Measurements from ENCODE around the gene TSPAN14.

Gene TSPAN14

DNA sequence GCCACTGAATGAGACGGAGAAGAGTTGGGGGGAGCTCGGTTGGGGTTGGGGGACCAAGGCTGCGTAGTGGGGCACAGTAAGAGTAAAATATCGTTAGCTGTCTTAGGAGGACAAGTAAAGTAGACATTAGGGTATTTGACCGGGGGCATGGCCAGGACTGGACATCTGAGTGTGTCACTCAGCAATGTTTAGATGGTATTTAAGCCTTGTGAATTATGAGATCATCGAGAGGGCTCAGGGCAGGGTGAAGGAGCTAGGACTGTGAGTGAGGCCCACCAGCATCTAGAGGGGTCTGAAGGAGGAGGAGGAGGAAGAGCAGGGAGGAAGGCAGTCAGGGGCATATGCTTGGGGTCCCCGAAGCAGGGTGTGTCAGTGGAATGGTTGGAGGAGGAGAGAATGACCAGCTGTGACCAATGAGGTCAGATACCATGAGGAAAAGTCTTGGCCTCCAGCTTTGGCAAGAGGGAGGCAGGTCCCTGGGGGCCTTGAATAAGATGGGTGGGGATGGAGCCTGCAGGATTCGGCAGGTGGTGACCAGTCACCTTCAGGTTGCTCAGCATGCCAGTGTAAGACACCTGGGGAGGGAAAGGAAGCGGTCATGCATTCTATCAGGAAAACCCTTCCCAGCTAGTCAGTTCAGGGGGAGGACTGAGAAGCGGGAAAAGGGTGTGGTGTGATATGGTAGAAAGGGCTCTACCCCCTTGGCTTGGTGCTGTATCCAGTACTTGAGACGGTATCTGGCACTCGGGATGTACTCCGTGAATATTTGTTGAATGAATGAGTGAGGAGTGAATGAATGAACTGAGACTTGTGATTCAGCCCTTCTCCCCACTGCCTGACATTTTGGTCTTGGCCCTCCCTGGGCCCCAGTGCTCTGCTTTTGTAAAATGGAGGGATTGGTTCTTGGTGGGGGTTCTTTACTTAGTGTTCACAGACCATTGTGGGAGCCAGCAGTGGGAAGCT, 48.8 kb downstream of the TSPAN14 start:
- DNase-seq (ENCODE audit: low read depth in 4 of 4, low spot score in 1 of 4), result no peak

DNA sequence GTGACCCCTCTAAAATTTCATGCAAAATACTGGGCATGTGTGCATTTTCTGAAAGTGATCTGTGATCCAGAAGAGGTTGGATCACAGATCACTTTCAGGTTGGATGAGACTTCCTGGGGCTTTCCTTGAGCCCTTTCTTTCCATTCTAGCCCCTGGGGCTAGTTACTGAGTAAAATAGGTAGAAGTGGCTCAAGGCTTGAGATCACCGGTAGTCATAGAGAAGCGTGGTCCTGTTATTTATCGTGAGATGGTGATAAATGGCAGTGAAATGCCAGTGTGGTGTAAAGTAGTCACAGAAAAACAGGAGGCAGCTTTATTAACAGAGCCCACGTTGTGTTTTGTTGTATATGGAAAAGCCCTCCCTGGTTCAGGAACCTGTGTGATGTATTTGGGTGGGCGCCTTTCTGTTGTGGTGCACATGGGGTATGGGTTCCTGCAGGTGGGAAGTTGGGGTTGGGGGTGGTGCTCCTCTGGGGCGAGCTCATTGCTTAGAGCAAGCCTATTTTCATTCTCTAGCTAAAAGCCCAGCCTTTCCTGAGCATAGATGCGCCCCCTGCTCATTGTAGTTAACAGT, 49.6 kb downstream of the TSPAN14 start:
- DNase-seq (ENCODE audit: low read depth in 4 of 4, low spot score in 1 of 4), result no peak

DNA sequence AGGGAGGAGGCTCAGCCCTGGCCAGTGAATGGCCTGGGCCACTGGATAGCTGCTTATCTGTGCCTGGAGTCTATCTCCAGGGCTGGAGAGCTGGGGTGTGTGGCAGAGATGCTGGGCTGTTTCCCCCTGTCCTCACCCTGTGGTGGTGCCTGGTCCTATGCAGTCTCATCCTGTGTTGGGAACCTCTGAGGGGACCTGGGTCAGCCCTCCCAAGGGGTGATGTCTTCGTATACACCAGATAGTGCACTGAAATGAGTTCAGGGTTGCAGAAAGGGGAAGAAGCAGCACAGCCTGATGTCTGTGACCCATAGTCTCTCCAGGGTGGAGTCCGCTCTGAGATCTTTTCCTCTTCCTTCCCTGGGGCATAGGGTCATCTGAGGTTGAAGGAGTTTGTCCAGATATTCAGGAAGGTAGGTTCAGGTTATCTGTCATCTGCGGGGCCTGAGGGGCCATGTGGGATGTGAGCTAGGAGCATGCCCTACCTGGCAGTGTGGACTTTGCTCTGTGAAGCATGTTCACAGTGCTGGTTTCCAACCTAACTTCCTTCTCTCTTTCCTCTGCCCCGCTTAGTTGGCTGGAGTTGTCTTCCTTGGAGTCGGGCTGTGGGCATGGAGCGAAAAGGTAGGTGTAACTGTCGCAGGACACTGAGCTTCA, 50.2 kb downstream of the TSPAN14 start:
- DNase-seq (ENCODE audit: low read depth in 4 of 4, low spot score in 1 of 4), result no peak

DNA sequence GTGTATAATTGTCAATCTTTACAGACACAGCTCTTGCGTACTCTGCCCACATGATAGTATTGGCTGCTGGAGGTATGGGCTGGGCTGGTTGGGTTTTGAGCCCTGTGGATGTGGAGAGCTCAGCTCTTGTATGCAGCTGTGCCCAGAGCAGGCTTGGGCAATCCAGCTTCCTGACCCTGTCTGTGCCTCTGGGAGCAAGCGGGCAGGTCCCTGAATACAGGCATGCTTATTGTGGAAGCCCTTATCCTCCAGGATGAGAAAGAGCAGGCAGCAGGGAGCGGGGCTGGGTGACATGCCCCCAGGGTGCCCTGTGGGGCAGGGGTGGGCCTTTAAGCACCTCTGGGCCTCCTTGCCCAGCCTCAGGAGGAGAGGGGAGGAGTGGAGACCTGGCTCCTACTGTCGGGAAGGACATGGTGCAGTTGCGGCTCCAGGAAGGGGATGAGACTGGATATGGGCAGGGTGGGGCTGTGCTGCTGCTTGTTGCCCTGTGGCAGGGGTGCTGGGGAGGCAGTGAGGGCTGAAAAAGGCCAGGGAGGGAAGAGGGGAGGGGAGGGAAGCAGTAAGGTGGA, 50.9 kb downstream of the TSPAN14 start:
- DNase-seq (ENCODE audit: low read depth in 4 of 4, low spot score in 1 of 4), result no peak

DNA sequence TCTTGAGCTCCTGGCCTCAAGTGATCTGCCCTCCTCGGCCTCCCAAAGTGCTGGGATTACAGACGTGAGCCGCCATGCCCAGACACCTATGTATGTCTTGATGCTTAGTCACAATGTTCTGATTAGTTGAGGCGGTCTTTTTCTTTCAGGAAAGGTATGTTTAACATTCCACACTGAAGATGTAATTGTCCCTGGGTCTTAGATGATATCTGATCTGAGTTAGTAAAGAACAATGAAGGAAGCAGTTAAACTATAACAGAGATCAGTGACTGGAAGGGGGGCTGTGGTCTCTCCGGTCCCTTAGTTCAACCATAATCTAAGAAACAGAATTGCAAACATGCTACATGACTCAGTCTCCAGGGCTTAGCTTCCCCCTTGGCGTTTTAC, 52.1 kb downstream of the TSPAN14 start:
- no peak for DNase-seq (ENCODE audit: low read depth in 4 of 4, low spot score in 1 of 4)

DNA sequence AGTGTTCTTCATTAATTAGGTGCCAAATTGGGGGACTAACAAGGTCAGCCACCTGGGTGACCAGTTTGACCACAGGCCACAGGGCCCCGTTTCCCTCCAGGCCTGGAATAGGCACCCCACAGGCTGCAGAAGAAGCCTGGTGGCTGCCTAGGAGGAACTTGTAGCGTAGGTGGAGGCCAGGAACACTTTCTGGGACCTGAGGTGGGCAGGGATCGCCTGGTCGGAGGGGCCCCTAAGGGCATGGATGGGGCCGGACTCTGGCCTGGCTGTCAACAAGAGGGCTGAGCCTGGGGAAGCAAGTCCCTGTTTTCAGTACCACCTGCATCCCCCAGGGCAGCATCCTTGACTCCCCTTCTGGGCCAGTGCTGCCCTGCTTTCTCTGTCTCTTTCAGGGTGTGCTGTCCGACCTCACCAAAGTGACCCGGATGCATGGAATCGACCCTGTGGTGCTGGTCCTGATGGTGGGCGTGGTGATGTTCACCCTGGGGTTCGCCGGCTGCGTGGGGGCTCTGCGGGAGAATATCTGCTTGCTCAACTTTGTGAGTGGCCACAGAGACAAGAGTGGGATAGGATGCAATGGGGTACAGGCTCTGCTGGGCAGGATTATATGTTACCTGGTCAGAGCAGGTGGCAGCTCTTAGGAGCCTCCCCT, 52.9 kb downstream of the TSPAN14 start:
- DNase-seq (ENCODE audit: low read depth in 4 of 4, low spot score in 1 of 4), result no peak

DNA sequence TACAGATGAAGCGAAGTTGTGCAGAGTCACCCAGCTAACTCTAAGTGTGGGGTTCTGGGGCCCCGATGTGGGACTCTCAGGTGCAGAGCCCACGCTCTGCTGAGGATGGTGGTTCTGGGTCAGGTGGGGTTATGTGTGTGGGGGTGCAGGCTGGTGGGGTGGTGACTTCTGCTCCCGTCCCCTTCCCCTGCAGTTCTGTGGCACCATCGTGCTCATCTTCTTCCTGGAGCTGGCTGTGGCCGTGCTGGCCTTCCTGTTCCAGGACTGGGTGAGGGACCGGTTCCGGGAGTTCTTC, 54.9 kb downstream of the TSPAN14 start:
- DNase-seq (ENCODE audit: low read depth in 4 of 4, low spot score in 1 of 4), result no peak

DNA sequence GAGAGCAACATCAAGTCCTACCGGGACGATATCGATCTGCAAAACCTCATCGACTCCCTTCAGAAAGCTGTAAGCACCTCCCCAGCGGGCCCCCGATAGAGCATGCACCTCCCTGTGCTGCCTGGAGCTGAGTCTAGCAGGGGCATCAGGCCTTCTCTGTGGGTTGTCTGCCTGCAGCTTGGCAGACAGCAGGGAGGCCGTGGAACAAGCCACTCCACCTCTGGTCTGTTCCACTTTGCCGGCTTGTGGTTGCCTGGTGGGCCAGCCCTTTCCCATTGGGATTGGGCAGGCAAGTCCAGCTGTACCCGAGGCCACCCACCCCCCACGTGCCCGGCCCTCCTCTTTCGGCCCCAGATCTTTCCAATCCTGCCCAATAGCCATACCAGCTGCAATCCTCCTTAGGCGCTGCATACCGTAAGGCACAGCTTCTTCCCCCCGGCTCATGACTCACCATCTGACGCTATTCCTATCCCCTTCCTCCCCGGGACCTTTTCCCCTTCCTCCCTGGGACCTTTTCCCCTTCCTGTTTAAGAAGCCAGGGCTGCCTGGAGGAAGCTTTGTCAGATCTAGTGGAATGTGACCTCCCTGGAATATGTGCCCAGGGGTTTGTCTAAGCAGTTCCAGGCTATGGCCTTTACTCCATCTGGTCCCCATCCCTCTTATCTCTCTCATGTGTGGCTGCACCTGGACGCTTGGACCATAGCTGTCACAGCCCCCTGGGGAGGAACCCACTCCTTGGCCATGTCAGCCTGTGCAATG, 55.5 kb downstream of the TSPAN14 start:
- DNase-seq (ENCODE audit: low read depth in 4 of 4, low spot score in 1 of 4), result no peak

DNA sequence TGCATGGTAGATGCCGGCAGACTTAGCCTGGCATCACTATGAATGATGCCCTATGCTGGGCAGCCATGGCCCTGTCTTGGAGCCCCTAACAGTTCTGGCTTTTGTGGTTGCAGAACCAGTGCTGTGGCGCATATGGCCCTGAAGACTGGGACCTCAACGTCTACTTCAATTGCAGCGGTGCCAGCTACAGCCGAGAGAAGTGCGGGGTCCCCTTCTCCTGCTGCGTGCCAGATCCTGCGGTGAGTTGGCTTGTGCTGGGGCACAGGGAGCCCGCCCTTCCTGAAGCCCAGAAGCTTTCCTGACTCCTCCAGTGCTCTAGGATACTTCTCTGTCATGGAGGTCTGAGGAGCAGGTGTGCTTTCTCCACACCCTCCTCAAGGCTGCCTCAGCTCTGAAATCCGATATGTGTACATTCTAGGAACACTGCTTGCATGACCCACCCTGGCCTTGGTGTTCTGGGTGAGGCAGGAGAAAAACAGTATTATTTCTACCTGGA, 58.0 kb downstream of the TSPAN14 start:
- no peak for DNase-seq (ENCODE audit: low read depth in 4 of 4, low spot score in 1 of 4)

DNA sequence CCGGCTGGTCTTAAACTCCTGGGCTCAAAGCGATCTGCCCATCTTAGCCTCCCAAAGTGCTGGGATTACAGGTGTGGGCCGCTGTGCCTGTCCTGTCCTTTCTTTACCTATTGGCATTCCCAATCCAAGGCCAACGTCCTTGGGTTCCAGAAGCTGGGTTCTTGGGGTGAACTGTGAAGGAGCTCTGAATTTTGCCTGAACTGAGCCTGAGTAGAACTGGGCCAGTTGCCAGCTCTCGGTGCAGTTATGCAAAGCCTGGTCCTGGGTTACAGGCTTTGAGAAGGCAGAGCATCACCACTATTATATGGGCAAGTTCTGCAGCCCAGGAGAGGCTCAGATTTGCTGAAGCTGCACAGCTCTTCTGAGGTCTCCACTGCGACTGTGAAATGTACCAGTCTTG, 59.0 kb downstream of the TSPAN14 start:
- DNase-seq (ENCODE audit: low read depth in 4 of 4, low spot score in 1 of 4), result no peak

DNA sequence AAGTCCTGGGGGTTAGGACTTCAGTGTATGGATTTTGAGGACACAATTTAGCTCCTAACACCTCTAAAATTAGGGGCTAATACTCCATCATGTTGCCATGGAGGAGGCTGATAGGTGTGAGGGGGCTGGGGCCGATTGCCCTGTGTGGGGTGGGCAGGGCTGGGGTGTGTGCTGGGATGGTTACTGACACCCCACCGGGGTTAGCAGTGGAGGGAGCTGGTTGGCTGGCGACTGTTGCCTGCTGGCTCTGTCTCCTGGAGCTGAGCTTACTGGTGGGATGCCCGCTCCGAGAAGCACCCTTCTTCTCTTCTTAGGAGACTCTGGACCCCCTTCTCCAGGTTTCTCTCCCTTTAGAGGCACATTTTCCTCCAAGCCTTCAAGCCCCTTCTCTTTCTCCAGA, 61.4 kb downstream of the TSPAN14 start:
- no peak for DNase-seq (ENCODE audit: low read depth in 4 of 4, low spot score in 1 of 4)

DNA sequence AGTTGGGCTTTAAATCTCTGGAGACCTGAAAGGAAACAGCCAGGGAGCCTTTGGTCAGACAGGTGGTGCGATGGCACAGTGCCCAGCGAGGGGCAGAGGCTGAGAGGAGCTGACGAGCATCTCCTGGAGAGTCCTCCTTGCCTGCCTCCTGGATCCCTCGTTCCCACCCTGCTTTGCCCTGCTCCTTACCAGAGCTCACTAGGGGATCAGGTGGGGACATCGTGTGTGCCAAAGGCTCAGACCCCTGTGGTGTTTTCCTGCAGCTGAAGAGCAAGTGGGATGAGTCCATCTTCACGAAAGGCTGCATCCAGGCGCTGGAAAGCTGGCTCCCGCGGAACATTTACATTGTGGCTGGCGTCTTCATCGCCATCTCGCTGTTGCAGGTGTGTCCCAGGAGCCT, 61.8 kb downstream of the TSPAN14 start:
- no peak for DNase-seq (ENCODE audit: low read depth in 4 of 4, low spot score in 1 of 4)

DNA sequence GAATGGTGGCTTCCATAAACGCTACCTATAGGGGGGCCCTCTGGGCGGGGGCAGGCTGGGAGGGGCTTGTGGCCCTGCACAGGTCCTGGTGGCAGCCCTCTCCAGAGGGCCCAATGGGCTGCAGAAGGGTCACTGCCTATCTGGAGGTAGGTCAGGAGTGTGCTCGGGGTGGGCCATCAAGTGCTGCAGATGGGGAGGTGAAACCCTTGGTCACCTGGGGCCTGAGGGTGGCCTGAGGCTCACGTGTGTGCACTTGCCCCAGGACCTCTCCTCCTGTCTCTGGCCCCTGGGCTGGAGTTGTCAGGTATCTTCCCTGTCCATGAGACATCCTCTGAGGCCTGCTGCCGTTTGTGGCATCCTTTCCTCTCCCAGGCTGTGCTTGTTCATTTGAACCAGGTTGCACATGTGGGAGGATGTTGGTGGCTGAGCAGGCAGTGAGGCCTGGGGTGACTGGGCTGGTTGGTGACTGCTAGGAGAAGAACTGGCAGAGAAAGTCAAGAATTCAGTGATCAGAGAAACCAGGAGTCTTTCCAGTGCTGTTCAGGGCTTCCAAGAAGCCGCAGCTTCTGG, 62.5 kb downstream of the TSPAN14 start:
- DNase-seq (ENCODE audit: low read depth in 4 of 4, low spot score in 1 of 4), result no peak

DNA sequence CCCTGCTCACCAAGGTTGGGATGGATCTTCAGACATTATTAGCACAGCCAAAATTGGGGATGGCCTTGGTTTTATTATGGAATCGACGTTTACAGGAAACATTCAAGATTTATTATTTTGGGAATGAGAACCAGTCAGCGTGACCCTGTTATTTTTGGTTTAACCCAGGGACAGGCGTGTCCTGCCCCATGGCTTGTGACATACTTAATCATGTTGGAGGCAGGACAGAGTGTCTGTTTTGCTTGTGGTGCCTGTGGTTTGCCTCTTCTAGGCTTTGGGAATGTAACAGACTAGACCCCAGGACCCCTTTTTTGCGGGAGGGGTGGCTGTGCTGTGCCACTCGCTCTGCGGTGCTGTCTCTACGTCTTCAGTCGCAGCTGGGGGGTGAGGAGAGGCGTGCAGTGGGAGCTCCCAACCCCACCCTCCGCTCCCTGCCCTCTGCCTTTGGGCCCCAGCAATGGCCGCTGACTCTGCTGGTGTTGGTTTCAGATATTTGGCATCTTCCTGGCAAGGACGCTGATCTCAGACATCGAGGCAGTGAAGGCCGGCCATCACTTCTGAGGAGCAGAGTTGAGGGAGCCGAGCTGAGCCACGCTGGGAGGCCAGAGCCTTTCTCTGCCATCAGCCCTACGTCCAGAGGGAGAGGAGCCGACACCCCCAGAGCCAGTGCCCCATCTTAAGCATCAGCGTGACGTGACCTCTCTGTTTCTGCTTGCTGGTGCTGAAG, 63.5 kb downstream of the TSPAN14 start:
- no peak for DNase-seq (ENCODE audit: low read depth in 4 of 4, low spot score in 1 of 4)

DNA sequence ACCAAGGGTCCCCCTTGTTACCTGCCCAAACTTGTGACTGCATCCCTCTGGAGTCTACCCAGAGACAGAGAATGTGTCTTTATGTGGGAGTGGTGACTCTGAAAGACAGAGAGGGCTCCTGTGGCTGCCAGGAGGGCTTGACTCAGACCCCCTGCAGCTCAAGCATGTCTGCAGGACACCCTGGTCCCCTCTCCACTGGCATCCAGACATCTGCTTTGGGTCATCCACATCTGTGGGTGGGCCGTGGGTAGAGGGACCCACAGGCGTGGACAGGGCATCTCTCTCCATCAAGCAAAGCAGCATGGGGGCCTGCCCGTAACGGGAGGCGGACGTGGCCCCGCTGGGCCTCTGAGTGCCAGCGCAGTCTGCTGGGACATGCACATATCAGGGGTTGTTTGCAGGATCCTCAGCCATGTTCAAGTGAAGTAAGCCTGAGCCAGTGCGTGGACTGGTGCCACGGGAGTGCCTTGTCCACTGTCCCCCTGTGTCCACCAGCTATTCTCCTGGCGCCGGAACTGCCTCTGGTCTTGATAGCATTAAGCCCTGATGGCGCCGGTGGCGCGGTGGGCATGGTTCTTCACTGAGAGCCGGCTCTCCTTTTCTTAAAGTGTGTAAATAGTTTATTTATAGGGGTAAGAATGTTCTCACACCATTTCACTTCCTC, 64.2 kb downstream of the TSPAN14 start:
- DNase-seq (ENCODE audit: low read depth in 4 of 4, low spot score in 1 of 4), result no peak

DNA sequence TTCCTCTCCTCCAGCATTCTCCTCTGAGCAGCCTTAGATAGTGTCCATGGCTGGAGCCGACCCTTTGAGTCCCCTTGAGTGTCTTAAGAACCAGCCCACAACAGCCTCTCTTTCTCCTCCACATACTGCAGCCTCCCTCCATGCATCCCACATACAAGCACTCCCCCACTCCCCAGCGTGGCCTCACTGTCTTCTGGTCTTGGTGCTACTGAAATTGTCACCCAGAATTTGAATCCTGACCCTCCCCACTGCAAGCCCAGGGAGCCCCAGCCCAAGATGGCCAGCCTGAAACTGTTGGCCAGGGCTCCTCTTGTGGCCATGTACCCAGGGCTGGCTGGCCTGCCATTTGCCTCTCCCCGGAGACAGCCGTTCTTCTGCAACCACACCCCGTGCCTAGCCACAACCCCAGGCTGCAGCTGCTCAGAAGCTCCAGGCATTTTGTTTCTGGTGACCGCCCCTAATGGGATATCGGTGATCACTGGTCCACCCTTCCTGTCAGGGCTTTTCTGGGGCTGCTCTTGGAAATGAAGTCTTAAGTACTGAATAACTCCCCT, 64.8 kb downstream of the TSPAN14 start:
- no peak for DNase-seq (ENCODE audit: low read depth in 4 of 4, low spot score in 1 of 4)

DNA sequence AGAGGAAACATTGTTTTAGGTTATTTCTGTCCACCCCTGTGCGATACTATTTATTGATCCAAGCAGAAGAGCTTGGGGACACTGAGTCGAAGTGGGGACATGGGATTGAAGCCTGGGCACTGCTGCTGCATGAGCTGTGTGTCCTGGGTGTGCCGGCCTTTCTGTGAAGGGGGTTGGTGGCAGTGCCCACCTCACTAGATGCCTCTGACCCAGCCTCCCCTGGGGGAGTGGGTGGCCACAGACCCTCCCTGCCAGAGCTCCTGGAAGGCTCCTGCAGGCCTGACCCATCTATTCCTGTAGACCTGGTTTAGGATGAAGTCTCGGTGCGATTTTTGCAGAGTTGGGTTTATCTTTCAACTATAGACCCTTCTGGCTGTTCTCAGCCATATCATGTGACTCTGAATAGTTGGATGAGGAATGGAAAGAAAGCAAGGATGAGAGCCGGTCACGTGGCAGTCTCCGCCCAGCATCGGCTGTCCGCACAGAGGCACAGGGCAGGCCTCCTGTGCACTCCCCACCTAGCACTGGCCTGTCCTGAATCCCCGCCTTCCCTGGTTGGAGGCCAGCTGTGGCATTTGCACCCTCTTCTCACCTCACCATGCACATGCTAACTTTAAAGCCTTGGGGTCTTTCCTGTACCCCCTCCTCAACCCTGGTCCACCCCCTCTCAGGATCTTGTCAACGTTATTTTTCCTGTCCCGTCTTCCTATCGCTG, 66.0 kb downstream of the TSPAN14 start:
- no peak for DNase-seq (ENCODE audit: low read depth in 4 of 4, low spot score in 1 of 4)

Measured in stimulated activated CD4-positive, alpha-beta T cell treated with anti-CD3 and anti-CD28 coated beads, Interleukin-1b, Interleukin-23, amount 100 ng/mL, for 24 hours (primary cell).